ENCODE results near the gene FERD3L. TPM values are rescaled to one million over a fixed set of nuclear protein-coding genes. Genes with fewer than 3 reads are reported as not detected.

Gene FERD3L
- total RNA-seq, 1 experiment from 2014 or later: not detected

DNA sequence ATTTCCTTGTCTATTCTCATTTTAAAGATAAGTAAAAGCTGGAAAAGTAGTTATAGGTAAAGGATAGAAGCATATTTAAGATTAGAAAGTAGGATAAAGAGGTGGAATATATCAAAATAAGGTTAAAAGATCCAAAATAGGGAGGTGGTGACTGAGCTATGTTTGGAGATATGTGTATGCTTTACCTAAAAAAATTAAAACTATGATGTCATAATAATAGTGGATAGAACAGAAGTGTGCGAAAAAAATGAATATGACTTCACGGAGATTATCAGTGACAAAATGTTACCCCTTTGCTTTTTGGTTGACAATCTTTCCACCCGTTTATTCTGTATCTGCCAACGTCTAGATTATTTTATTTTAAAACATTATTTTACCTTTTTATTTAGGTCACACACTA lies 33.4 kb upstream of the FERD3L start:
- Mint-ChIP-seq H3K9me3 (peaks cover 12% of the 10 kb centered on the region), H3K36me3 (peaks cover 4% of the 10 kb centered on the region; the same call in 1 of the 2 replicates), H3K4me1 (peaks cover 14% of the 10 kb centered on the region), H3K4me3 (no peak overlapping the region), H3K27me3 (ENCODE audit: low read depth) (peaks cover 4% of the 10 kb centered on the region), H3K27ac (no peak overlapping the region)
- ATAC-seq (no peak), DNase-seq (ENCODE audit: low spot score) (no peak)
- ChIA-PET CTCF (no interaction called here), POLR2A (no interaction called here)
- TF ChIP-seq FOXJ3 (CRISPR knock-in tag; IDR thresholded peaks at IDR 0.05; ENCODE audit: borderline replicate concordance): no peak
- no peak for TF ChIP-seq MYBL2 (CRISPR knock-in tag; IDR thresholded peaks at IDR 0.05)
- TF ChIP-seq FOXK1 (CRISPR knock-in tag; IDR thresholded peaks at IDR 0.05): no peak
- TF ChIP-seq, protein P1, sequence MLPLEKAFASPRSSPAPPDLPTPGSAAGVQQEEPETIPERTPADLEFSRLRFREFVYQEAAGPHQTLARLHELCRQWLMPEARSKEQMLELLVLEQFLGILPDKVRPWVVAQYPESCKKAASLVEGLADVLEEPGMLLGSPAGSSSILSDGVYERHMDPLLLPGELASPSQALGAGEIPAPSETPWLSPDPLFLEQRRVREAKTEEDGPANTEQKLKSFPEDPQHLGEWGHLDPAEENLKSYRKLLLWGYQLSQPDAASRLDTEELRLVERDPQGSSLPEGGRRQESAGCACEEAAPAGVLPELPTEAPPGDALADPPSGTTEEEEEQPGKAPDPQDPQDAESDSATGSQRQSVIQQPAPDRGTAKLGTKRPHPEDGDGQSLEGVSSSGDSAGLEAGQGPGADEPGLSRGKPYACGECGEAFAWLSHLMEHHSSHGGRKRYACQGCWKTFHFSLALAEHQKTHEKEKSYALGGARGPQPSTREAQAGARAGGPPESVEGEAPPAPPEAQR (CRISPR knock-in tag; IDR thresholded peaks at IDR 0.05): no peak

DNA sequence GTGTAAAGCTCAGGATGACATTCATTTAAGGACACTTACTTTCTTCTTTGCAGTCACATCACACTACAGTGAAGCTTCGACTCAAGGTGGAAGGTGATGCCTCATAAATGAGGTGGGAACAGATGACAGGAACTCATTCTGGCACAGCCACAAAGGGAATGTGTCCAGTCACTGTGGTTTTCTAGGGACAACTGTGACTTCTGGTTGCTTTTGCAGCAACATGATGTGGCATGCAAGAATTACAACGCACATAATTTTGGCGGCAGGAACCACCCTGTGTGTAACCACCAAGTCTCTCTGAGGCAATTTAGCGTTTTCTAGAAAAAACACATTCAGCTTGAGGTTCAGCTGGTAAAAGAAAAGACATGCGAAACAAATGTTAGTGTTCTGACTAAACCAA lies 32.0 kb upstream of the FERD3L start:
- H3K4me1 Mint-ChIP-seq: peaks cover 14% of the 10 kb centered on the region
- ChIA-PET POLR2A (no interaction called here), CTCF (no interaction called here)
- H3K4me3 Mint-ChIP-seq: no peak overlapping the region
- no peaks in the 10 kb centered on the region for H3K36me3 Mint-ChIP-seq
- H3K27me3 Mint-ChIP-seq (ENCODE audit: low read depth): peaks cover 4% of the 10 kb centered on the region
- no peak overlapping the region for H3K27ac Mint-ChIP-seq
- TF ChIP-seq, protein P2, sequence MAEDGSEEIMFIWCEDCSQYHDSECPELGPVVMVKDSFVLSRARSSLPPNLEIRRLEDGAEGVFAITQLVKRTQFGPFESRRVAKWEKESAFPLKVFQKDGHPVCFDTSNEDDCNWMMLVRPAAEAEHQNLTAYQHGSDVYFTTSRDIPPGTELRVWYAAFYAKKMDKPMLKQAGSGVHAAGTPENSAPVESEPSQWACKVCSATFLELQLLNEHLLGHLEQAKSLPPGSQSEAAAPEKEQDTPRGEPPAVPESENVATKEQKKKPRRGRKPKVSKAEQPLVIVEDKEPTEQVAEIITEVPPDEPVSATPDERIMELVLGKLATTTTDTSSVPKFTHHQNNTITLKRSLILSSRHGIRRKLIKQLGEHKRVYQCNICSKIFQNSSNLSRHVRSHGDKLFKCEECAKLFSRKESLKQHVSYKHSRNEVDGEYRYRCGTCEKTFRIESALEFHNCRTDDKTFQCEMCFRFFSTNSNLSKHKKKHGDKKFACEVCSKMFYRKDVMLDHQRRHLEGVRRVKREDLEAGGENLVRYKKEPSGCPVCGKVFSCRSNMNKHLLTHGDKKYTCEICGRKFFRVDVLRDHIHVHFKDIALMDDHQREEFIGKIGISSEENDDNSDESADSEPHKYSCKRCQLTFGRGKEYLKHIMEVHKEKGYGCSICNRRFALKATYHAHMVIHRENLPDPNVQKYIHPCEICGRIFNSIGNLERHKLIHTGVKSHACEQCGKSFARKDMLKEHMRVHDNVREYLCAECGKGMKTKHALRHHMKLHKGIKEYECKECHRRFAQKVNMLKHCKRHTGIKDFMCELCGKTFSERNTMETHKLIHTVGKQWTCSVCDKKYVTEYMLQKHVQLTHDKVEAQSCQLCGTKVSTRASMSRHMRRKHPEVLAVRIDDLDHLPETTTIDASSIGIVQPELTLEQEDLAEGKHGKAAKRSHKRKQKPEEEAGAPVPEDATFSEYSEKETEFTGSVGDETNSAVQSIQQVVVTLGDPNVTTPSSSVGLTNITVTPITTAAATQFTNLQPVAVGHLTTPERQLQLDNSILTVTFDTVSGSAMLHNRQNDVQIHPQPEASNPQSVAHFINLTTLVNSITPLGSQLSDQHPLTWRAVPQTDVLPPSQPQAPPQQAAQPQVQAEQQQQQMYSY (CRISPR knock-in tag; IDR thresholded peaks at IDR 0.05): no peak
- TF ChIP-seq NR2C2 (CRISPR knock-in tag; IDR thresholded peaks at IDR 0.05): no peak
- H3K9me3 Mint-ChIP-seq: peaks cover 1% of the 10 kb centered on the region; the same call in 1 of the 2 replicates
- DNase-seq (ENCODE audit: low spot score) (no peak), ATAC-seq (no peak)

DNA sequence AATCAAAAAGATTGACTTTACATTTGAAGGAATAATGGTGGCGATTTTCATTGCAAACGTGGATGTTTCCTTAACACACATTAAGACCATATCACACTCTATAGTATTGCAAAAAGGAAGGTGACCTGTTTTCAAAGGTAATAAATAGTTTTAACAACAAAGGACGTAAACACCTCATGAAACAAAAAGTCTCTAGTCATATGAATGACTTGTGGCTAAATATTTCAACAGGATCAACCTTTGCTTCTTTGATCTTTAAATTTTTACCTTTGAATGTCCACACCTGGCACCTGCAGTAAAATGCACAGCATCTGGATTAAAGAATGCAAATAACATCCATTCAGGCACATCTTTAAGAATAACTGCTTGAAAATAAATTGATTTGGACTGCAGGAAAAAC lies 30.0 kb upstream of the FERD3L start:
- ChIA-PET POLR2A (no interaction called here), CTCF (no interaction called here)
- Mint-ChIP-seq H3K27me3 (ENCODE audit: low read depth) (peaks cover 4% of the 10 kb centered on the region), H3K4me1 (peaks cover 14% of the 10 kb centered on the region), H3K4me3 (no peak overlapping the region), H3K36me3 (no peaks in the 10 kb centered on the region), H3K27ac (no peak overlapping the region), H3K9me3 (no peaks in the 10 kb centered on the region)
- ATAC-seq: no peak
- no peak for DNase-seq (ENCODE audit: low spot score)
- no peak for TF ChIP-seq HMGA2 (CRISPR knock-in tag; IDR thresholded peaks at IDR 0.05)
- TF ChIP-seq, protein P3, sequence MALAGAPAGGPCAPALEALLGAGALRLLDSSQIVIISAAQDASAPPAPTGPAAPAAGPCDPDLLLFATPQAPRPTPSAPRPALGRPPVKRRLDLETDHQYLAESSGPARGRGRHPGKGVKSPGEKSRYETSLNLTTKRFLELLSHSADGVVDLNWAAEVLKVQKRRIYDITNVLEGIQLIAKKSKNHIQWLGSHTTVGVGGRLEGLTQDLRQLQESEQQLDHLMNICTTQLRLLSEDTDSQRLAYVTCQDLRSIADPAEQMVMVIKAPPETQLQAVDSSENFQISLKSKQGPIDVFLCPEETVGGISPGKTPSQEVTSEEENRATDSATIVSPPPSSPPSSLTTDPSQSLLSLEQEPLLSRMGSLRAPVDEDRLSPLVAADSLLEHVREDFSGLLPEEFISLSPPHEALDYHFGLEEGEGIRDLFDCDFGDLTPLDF (CRISPR knock-in tag; IDR thresholded peaks at IDR 0.05): no peak
- no peak for TF ChIP-seq FOXK1 (CRISPR knock-in tag; IDR thresholded peaks at IDR 0.05)
- no peak for TF ChIP-seq CBFB (CRISPR knock-in tag; IDR thresholded peaks at IDR 0.05; ENCODE audit: low read depth)
- TF ChIP-seq OVOL2 (CRISPR knock-in tag; IDR thresholded peaks at IDR 0.05; ENCODE audit: borderline replicate concordance): no peak
- no peak for TF ChIP-seq NR1H2 (CRISPR knock-in tag; IDR thresholded peaks at IDR 0.05)
- TF ChIP-seq, protein P4, sequence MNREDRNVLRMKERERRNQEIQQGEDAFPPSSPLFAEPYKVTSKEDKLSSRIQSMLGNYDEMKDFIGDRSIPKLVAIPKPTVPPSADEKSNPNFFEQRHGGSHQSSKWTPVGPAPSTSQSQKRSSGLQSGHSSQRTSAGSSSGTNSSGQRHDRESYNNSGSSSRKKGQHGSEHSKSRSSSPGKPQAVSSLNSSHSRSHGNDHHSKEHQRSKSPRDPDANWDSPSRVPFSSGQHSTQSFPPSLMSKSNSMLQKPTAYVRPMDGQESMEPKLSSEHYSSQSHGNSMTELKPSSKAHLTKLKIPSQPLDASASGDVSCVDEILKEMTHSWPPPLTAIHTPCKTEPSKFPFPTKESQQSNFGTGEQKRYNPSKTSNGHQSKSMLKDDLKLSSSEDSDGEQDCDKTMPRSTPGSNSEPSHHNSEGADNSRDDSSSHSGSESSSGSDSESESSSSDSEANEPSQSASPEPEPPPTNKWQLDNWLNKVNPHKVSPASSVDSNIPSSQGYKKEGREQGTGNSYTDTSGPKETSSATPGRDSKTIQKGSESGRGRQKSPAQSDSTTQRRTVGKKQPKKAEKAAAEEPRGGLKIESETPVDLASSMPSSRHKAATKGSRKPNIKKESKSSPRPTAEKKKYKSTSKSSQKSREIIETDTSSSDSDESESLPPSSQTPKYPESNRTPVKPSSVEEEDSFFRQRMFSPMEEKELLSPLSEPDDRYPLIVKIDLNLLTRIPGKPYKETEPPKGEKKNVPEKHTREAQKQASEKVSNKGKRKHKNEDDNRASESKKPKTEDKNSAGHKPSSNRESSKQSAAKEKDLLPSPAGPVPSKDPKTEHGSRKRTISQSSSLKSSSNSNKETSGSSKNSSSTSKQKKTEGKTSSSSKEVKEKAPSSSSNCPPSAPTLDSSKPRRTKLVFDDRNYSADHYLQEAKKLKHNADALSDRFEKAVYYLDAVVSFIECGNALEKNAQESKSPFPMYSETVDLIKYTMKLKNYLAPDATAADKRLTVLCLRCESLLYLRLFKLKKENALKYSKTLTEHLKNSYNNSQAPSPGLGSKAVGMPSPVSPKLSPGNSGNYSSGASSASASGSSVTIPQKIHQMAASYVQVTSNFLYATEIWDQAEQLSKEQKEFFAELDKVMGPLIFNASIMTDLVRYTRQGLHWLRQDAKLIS (CRISPR knock-in tag; IDR thresholded peaks at IDR 0.05; ENCODE audit: borderline replicate concordance): no peak
- no peak for TF ChIP-seq ETV6 (CRISPR knock-in tag; IDR thresholded peaks at IDR 0.05)
- no peak for TF ChIP-seq TP53 (CRISPR knock-in tag; IDR thresholded peaks at IDR 0.05)
- TF ChIP-seq ATF1 (CRISPR knock-in tag; IDR thresholded peaks at IDR 0.05): no peak
- no peak for TF ChIP-seq MYBL2 (CRISPR knock-in tag; IDR thresholded peaks at IDR 0.05)
- TF ChIP-seq ZNF138 (CRISPR knock-in tag; conservative IDR thresholded peaks at IDR 0.05): no peak
- no peak for TF ChIP-seq RORB (CRISPR knock-in tag; IDR thresholded peaks at IDR 0.05)
- TF ChIP-seq PRRX2 (CRISPR knock-in tag; IDR thresholded peaks at IDR 0.05): no peak
- TF ChIP-seq, protein P5, sequence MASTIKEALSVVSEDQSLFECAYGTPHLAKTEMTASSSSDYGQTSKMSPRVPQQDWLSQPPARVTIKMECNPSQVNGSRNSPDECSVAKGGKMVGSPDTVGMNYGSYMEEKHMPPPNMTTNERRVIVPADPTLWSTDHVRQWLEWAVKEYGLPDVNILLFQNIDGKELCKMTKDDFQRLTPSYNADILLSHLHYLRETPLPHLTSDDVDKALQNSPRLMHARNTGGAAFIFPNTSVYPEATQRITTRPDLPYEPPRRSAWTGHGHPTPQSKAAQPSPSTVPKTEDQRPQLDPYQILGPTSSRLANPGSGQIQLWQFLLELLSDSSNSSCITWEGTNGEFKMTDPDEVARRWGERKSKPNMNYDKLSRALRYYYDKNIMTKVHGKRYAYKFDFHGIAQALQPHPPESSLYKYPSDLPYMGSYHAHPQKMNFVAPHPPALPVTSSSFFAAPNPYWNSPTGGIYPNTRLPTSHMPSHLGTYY (CRISPR knock-in tag; IDR thresholded peaks at IDR 0.05): no peak
- no peak for TF ChIP-seq IRF2 (CRISPR knock-in tag; IDR thresholded peaks at IDR 0.05; ENCODE audit: borderline replicate concordance, low read depth)
- TF ChIP-seq, protein P6, sequence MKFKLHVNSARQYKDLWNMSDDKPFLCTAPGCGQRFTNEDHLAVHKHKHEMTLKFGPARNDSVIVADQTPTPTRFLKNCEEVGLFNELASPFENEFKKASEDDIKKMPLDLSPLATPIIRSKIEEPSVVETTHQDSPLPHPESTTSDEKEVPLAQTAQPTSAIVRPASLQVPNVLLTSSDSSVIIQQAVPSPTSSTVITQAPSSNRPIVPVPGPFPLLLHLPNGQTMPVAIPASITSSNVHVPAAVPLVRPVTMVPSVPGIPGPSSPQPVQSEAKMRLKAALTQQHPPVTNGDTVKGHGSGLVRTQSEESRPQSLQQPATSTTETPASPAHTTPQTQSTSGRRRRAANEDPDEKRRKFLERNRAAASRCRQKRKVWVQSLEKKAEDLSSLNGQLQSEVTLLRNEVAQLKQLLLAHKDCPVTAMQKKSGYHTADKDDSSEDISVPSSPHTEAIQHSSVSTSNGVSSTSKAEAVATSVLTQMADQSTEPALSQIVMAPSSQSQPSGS (CRISPR knock-in tag; IDR thresholded peaks at IDR 0.05; ENCODE audit: borderline replicate concordance, low read depth): no peak

Data from WTC11 (cell line).